CD4-positive, alpha-beta memory T cell (primary cell): ENCODE data around the gene FBXW5. TPM values are rescaled to one million over a fixed set of nuclear protein-coding genes. Genes with fewer than 3 reads are reported as not detected.

Source experiments
- CTCF ChIA-PET: fragments of 350-600 bp; sonication (Branson Sonifier 250); formaldehyde crosslinking; loops from one replicate; lab custom pipeline; 2021; ENCODE audit warnings: inconsistent platforms; ENCODE audit not compliant: partially characterized antibody; lab: Charles Lee
- POLR2A ChIA-PET: fragments of 350-600 bp; sonication (Branson Sonifier 250); formaldehyde crosslinking; loops from one replicate; lab custom pipeline; 2021; ENCODE audit not compliant: partially characterized antibody; lab: Charles Lee
- DNase-seq, 5 donors: peaks; one replicate each; pipeline versions ENCODE4 v3.0.0 to v3.0.0-alpha.2; 2020 to 2022; ENCODE audit warnings: mixed read lengths in 1 of 5
- H3K27ac ChIP-seq: one replicate; pipeline ENCODE4 v1.7.0; 2013; ENCODE audit warnings: low read depth, low read length
- H3K27me3 ChIP-seq: 2 replicates; pipeline ENCODE4 v1.7.0; 2013; ENCODE audit warnings: mild to moderate bottlenecking, low read length, moderate library complexity; ENCODE audit not compliant: insufficient read depth
- H3K36me3 ChIP-seq: 2 replicates; pipeline ENCODE4 v1.7.0; 2013; ENCODE audit warnings: mild to moderate bottlenecking, low read length, moderate library complexity; ENCODE audit not compliant: insufficient read depth
- H3K4me1 ChIP-seq: 2 replicates; pipeline ENCODE4 v1.7.0; 2013; ENCODE audit warnings: mild to moderate bottlenecking, low read length, moderate library complexity; ENCODE audit not compliant: insufficient read depth
- H3K4me3 ChIP-seq, 2 donors: one replicate each; pipeline ENCODE4 v1.7.0; 2013; ENCODE audit warnings: low read length in 2 of 2, mild to moderate bottlenecking in 1 of 2
- H3K9me3 ChIP-seq, 2 donors: one replicate each; pipeline ENCODE4 v1.7.0; 2013; ENCODE audit warnings: low read length in 2 of 2, control low read depth in 1 of 2; ENCODE audit not compliant: control insufficient read depth in 1 of 2
- H3K27ac Mint-ChIP-seq, 7 donors: one replicate each; pipeline ENCODE4 v1.8.0; 2020 to 2021; ENCODE audit warnings: mixed read lengths in 7 of 7, mild to moderate bottlenecking in 6 of 7, inconsistent platforms in 3 of 7, moderate library complexity in 3 of 7
- H3K27me3 Mint-ChIP-seq, 2 donors: one replicate each; pipeline ENCODE4 v1.8.0; 2020 to 2021; ENCODE audit warnings: mixed read lengths in 2 of 2
- H3K36me3 Mint-ChIP-seq, 2 donors: one replicate each; pipeline ENCODE4 v1.8.0; 2020 to 2021; ENCODE audit warnings: mixed read lengths in 2 of 2, inconsistent platforms in 1 of 2, mild to moderate bottlenecking in 1 of 2
- H3K4me1 Mint-ChIP-seq, 4 donors: one replicate each; pipeline ENCODE4 v1.8.0; 2020 to 2021; ENCODE audit warnings: mixed read lengths in 4 of 4, mild to moderate bottlenecking in 1 of 4
- H3K4me3 Mint-ChIP-seq, 8 donors: one replicate each; pipeline ENCODE4 v1.8.0; 2020 to 2021; ENCODE audit warnings: mixed read lengths in 8 of 8, mild to moderate bottlenecking in 7 of 8, moderate library complexity in 6 of 8, inconsistent platforms in 3 of 8
- H3K9me3 Mint-ChIP-seq, 8 donors: one replicate each; pipeline ENCODE4 v1.8.0; 2020 to 2021; ENCODE audit warnings: mixed read lengths in 8 of 8, mild to moderate bottlenecking in 5 of 8, inconsistent platforms in 3 of 8, moderate library complexity in 1 of 8
- intact Hi-C: fragments of 100-400 bp; cut with micrococcal nuclease; formaldehyde crosslinking; loops from one replicate; pipeline ENCODE4 v1.15.1; 2023
- polyA plus RNA-seq, 2 donors: library from polyadenylated mRNA; unstranded; fragments of 300-500 nt; fragmentation: Illumina TruSeq; gene quantifications; one replicate each; pipeline ENCODE4 v1.2.3, GENCODE V29; 2021
- total RNA-seq, 2 experiments: library from RNA; stranded (reverse); gene quantifications; one replicate each; pipeline ENCODE4 v1.2.3, GENCODE V29; 2021

Gene FBXW5
- total and polyA plus RNA-seq, 4 experiments from 2014 or later, result 98.6 to 160 (median 122) TPM

- Mint-ChIP-seq H3K4me3 (peak overlapping the region; percentile 81 to 90 (median 84)), H3K9me3 (no peaks in the 10 kb centered on the region), H3K27me3 (no peaks in the 10 kb centered on the region), H3K36me3 (peaks cover 23 to 42% of the 10 kb centered on the region in 2 donors), H3K4me1 (peaks cover 27 to 57% (median 38%) of the 10 kb centered on the region in 4 donors), H3K27ac (peak overlapping the region; percentile 98 to 100 (median 99))
- peaks cover 10% of the 10 kb centered on the region for H3K36me3 ChIP-seq
- no peaks in the 10 kb centered on the region for H3K9me3 ChIP-seq
- CTCF ChIA-PET, result interaction anchor here (1.0 to 5.3 kb wide), 6 partner anchors 20 to 144 kb away, joined by 3 to 29 read pairs (median 6); partner anchors contain the start of gene AJM1
- intact Hi-C loops, result loop anchor here (1.0 to 5.0 kb wide), 5 partner anchors 16 to 60 kb away; partner anchors contain the start of genes AJM1, C8G, EDF1 and FBXW5
- POLR2A ChIA-PET, result interaction anchor here (0.6 to 2.9 kb wide), 18 partner anchors 16 to 184 kb away, joined by 3 to 39 read pairs (median 4); partner anchors contain the start of genes AJM1, CLIC3, EDF1 and FBXW5
- H3K27me3 ChIP-seq, result no peaks in the 10 kb centered on the region
- peak overlapping the region; percentile 96 for H3K27ac ChIP-seq
- peak overlapping the region; percentile 13 to 53 for H3K4me3 ChIP-seq
- DNase-seq, result peak; percentile 78 to 98 (median 84)
- H3K4me1 ChIP-seq, result peaks cover 41% of the 10 kb centered on the region
These were observed 42.2 kb downstream of the FBXW5 start for GRCh38 chr9:136902259-136902821.

- Mint-ChIP-seq H3K27ac (peak overlapping the region; percentile 98 to 100 (median 99)), H3K9me3 (no peaks in the 10 kb centered on the region), H3K4me3 (peak overlapping the region; percentile 78 to 90 (median 84)), H3K36me3 (peaks cover 21 to 47% of the 10 kb centered on the region in 2 donors), H3K27me3 (no peaks in the 10 kb centered on the region), H3K4me1 (peaks cover 31 to 60% (median 39%) of the 10 kb centered on the region in 4 donors)
- peak; percentile 59 to 90 (median 66) for DNase-seq
- H3K27ac ChIP-seq, result peak overlapping the region; percentile 96
- no peaks in the 10 kb centered on the region for H3K9me3 ChIP-seq
- H3K4me1 ChIP-seq, result peaks cover 41% of the 10 kb centered on the region
- H3K4me3 ChIP-seq, result peak overlapping the region; percentile 13 to 53
- POLR2A ChIA-PET, result interaction anchor here (0.6 to 2.9 kb wide), 18 partner anchors 10 to 185 kb away, joined by 3 to 39 read pairs (median 4); partner anchors contain the start of genes AJM1, CLIC3, FBXW5 and MAN1B1
- H3K27me3 ChIP-seq, result no peaks in the 10 kb centered on the region
- CTCF ChIA-PET, result interaction anchor here (1.0 to 5.3 kb wide), 6 partner anchors 19 to 145 kb away, joined by 3 to 29 read pairs (median 6); partner anchors contain the start of gene AJM1
- peaks cover 10% of the 10 kb centered on the region for H3K36me3 ChIP-seq
- intact Hi-C loops, result loop anchor here (1.0 to 5.0 kb wide), 5 partner anchors 15 to 59 kb away; partner anchors contain the start of genes AJM1, C8G, EDF1 and FBXW5
These were observed 42.9 kb downstream of the FBXW5 start for GRCh38 chr9:136901516-136902258.

GRCh38 chr9:136900988-136901515 is 43.5 kb downstream of the FBXW5 start:
- DNase-seq, result no peak
- peak overlapping the region in 7 of 8 donors; percentile 78 to 90 (median 84) for H3K4me3 Mint-ChIP-seq
- peaks cover 41% of the 10 kb centered on the region for H3K4me1 ChIP-seq
- H3K36me3 Mint-ChIP-seq, result peaks cover 17 to 44% of the 10 kb centered on the region in 2 donors
- CTCF ChIA-PET, result interaction anchor here (1.5 to 5.3 kb wide), 3 partner anchors 47 to 134 kb away, joined by 5 to 29 read pairs (median 6); partner anchors contain the start of gene AJM1
- H3K9me3 Mint-ChIP-seq, result no peaks in the 10 kb centered on the region
- peak overlapping the region; percentile 98 to 100 (median 99) for H3K27ac Mint-ChIP-seq
- H3K4me3 ChIP-seq, result no peak overlapping the region
- H3K27me3 ChIP-seq, result no peaks in the 10 kb centered on the region
- H3K27me3 Mint-ChIP-seq, result no peaks in the 10 kb centered on the region
- no peaks in the 10 kb centered on the region for H3K9me3 ChIP-seq
- peaks cover 29 to 63% (median 37%) of the 10 kb centered on the region in 4 donors for H3K4me1 Mint-ChIP-seq
- H3K27ac ChIP-seq, result peak overlapping the region; percentile 96
- intact Hi-C loops, result loop anchor here (5.0 kb wide), 1 partner anchor 34 kb away; the partner anchor contains the start of gene EDF1
- peaks cover 10% of the 10 kb centered on the region for H3K36me3 ChIP-seq
- POLR2A ChIA-PET, result interaction anchor here (0.6 to 2.9 kb wide), 6 partner anchors 9 to 97 kb away, joined by 4 to 39 read pairs (median 10); partner anchors contain the start of genes CLIC3, FBXW5 and TRAF2

- intact Hi-C loops, result loop anchor here (5.0 kb wide), 1 partner anchor 33 kb away; the partner anchor contains the start of gene EDF1
- ChIA-PET POLR2A (interaction anchor here (2.9 kb wide), 1 partner anchor 14 kb away, joined by 39 read pairs; the partner anchor contains the start of gene TRAF2), CTCF (interaction anchor here (5.3 kb wide), 1 partner anchor 57 kb away, joined by 29 read pairs; the partner anchor contains the start of gene AJM1)
These were observed 44.0 kb downstream of the FBXW5 start for GRCh38 chr9:136900556-136900955.

GRCh38 chr9:136899196-136899595 is 45.3 kb downstream of the FBXW5 start:
- no peak overlapping the region for H3K4me3 Mint-ChIP-seq
- H3K9me3 Mint-ChIP-seq, result no peaks in the 10 kb centered on the region
- no peak for DNase-seq
- Histone ChIP-seq H3K4me1 (peaks cover 31% of the 10 kb centered on the region), H3K4me3 (no peak overlapping the region), H3K9me3 (no peaks in the 10 kb centered on the region), H3K27ac (no peak overlapping the region), H3K36me3 (peaks cover 16% of the 10 kb centered on the region), H3K27me3 (no peaks in the 10 kb centered on the region)
- intact Hi-C loops, result no loop called here
- H3K4me1 Mint-ChIP-seq, result peaks cover 30 to 60% (median 37%) of the 10 kb centered on the region in 4 donors
- peak overlapping the region; percentile 42 to 99 (median 74) for H3K27ac Mint-ChIP-seq
- POLR2A ChIA-PET, result interaction anchor here (1.9 kb wide), 1 partner anchor 13 kb away, joined by 10 read pairs; the partner anchor contains the start of gene TRAF2
- peaks cover 18 to 43% of the 10 kb centered on the region in 2 donors for H3K36me3 Mint-ChIP-seq
- H3K27me3 Mint-ChIP-seq, result no peaks in the 10 kb centered on the region
- CTCF ChIA-PET, result interaction anchor here (1.1 kb wide), 1 partner anchor 130 kb away, joined by 4 read pairs; no protein-coding TSS in a partner anchor

More at GRCh38 chr9:136900556-136900955, 44.0 kb downstream of the FBXW5 start:
- H3K36me3 ChIP-seq, result peaks cover 10% of the 10 kb centered on the region
- Mint-ChIP-seq H3K9me3 (no peaks in the 10 kb centered on the region), H3K36me3 (peaks cover 16 to 44% of the 10 kb centered on the region in 2 donors), H3K27me3 (no peaks in the 10 kb centered on the region), H3K27ac (peak overlapping the region; percentile 76 to 100 (median 99)), H3K4me3 (peak overlapping the region in 3 of 8 donors; percentile 29 to 75 (median 38)), H3K4me1 (peaks cover 29 to 62% (median 37%) of the 10 kb centered on the region in 4 donors)
- H3K4me1 ChIP-seq, result peaks cover 41% of the 10 kb centered on the region
- no peak overlapping the region for H3K4me3 ChIP-seq
- DNase-seq, result no peak
- no peaks in the 10 kb centered on the region for H3K27me3 ChIP-seq
- H3K9me3 ChIP-seq, result no peaks in the 10 kb centered on the region
- H3K27ac ChIP-seq, result peak overlapping the region; percentile 96

- Mint-ChIP-seq H3K27ac (peak overlapping the region in 4 of 7 donors; percentile 6 to 77 (median 39)), H3K27me3 (no peaks in the 10 kb centered on the region), H3K4me1 (peaks cover 28 to 56% (median 36%) of the 10 kb centered on the region in 4 donors), H3K36me3 (peaks cover 19 to 43% of the 10 kb centered on the region in 2 donors), H3K9me3 (no peaks in the 10 kb centered on the region), H3K4me3 (no peak overlapping the region)
- no peaks in the 10 kb centered on the region for H3K9me3 ChIP-seq
- peaks cover 25% of the 10 kb centered on the region for H3K4me1 ChIP-seq
- no peak overlapping the region for H3K27ac ChIP-seq
- POLR2A ChIA-PET, result interaction anchor here (1.9 kb wide), 1 partner anchor 12 kb away, joined by 10 read pairs; the partner anchor contains the start of gene TRAF2
- no peaks in the 10 kb centered on the region for H3K27me3 ChIP-seq
- intact Hi-C loops, result no loop called here
- CTCF ChIA-PET, result interaction anchor here (1.1 to 1.3 kb wide), 2 partner anchors 28 to 131 kb away, joined by 3 to 4 read pairs; no protein-coding TSS in a partner anchor
- no peak overlapping the region for H3K4me3 ChIP-seq
- no peak for DNase-seq
- H3K36me3 ChIP-seq, result peaks cover 16% of the 10 kb centered on the region
These were observed 45.9 kb downstream of the FBXW5 start for GRCh38 chr9:136898483-136899100.
